GM19463 (cell line): ENCODE results near the gene SMYD5.
"Not testable (repeated sequence)": the region's sequence is repeated elsewhere in the genome, so short reads cannot be mapped to it uniquely, and the experiment has no call there.

ENCODE experiments used
- ATAC-seq: cut with Tn5 transposase; IDR thresholded peaks from one replicate; pipeline ENCODE4 v1.9.1; 2021; ENCODE audit warnings: mild to moderate bottlenecking, moderate library complexity; ENCODE audit not compliant: unreplicated experiment

Gene SMYD5

GRCh38 chr2:73214120-73215035, at the start of gene SMYD5:
SMYD5 (plus strand) TSS chr2:73214245; CDS start chr2:73214267, 22 bp downstream.
- ATAC-seq, result peak; percentile 92

GRCh38 chr2:73165978-73166377, 48.1 kb upstream of the SMYD5 start:
- not testable (repeated sequence) for ATAC-seq

GRCh38 chr2:73166813-73167212, 47.2 kb upstream of the SMYD5 start:
- ATAC-seq, result not testable (repeated sequence)

- ATAC-seq, result not testable (repeated sequence)
Observed at GRCh38 chr2:73168348-73168747, 45.7 kb upstream of the SMYD5 start.

- not testable (repeated sequence) for ATAC-seq
Observed at GRCh38 chr2:73170341-73170740, 43.7 kb upstream of the SMYD5 start.

- ATAC-seq, result no peak
Observed at GRCh38 chr2:73172963-73173362, 41.1 kb upstream of the SMYD5 start.

- no peak for ATAC-seq
Observed at GRCh38 chr2:73173781-73174180, 40.3 kb upstream of the SMYD5 start.

GRCh38 chr2:73174244-73174643, 39.8 kb upstream of the SMYD5 start:
- no peak for ATAC-seq

GRCh38 chr2:73174941-73175662, 38.9 kb upstream of the SMYD5 start:
- ATAC-seq, result no peak

GRCh38 chr2:73175663-73176204, 38.3 kb upstream of the SMYD5 start:
- ATAC-seq, result no peak

GRCh38 chr2:73176205-73176880, 37.7 kb upstream of the SMYD5 start:
- no peak for ATAC-seq

GRCh38 chr2:73176881-73177644, 37.0 kb upstream of the SMYD5 start:
- peak; percentile 80 for ATAC-seq

GRCh38 chr2:73177645-73178255, 36.3 kb upstream of the SMYD5 start:
- ATAC-seq, result no peak

GRCh38 chr2:73185965-73186364, 28.1 kb upstream of the SMYD5 start:
- ATAC-seq, result no peak

GRCh38 chr2:73187549-73187948, 26.5 kb upstream of the SMYD5 start:
- ATAC-seq, result no peak

- no peak for ATAC-seq
Observed at GRCh38 chr2:73197579-73197978, 16.5 kb upstream of the SMYD5 start.

GRCh38 chr2:73200281-73200680, 13.8 kb upstream of the SMYD5 start:
- ATAC-seq, result not testable (repeated sequence)

- ATAC-seq, result no peak
Observed at GRCh38 chr2:73202156-73203054, 11.6 kb upstream of the SMYD5 start, which contains the start of gene NOTO. NOTO (plus strand) TSS chr2:73202574; CDS start chr2:73202667, 93 bp downstream.
